Posterior vena cava (tissue), 2 donors: ENCODE measurements around the gene ALG14. TPM values are rescaled to one million over a fixed set of nuclear protein-coding genes. Genes with fewer than 3 reads are reported as not detected.
"Not testable (repeated sequence)": the region's sequence is repeated elsewhere in the genome, so short reads cannot be mapped to it uniquely, and the experiment has no call there.

Source experiments
- DNase-seq: peaks from one replicate; pipeline ENCODE4 v3.0.0-alpha.2; 2020; ENCODE audit warnings: low spot score
- intact Hi-C, 2 donors: fragments of 100-400 bp; cut with DNase I; formaldehyde crosslinking; loops; one replicate each; pipeline versions ENCODE4 v1.14.1 to v1.14.2; 2022 to 2023
- total RNA-seq, 2 donors: library from RNA; stranded (reverse); fragmentation: NEBNext Ultra II Directional; extraction: Animal tissue kit (Norgen Biotek cat#: 25700); gene quantifications; one replicate each; pipeline ENCODE4 v1.2.1, GENCODE V29; 2021
- donor health status: DM: yes; HTN: yes; CAD: no.
- donor health status: DM: yes; HTN: yes; CAD: no.

The ALG14 gene
- total RNA-seq, 2 donors from 2014 or later = 4.2 to 6.1 TPM

- DNase-seq, intact Hi-C loops: not testable (repeated sequence)
Measured at GRCh38 chr1:95092891-95093290, 20.1 kb upstream of the ALG14 start.

GRCh38 chr1:95091290-95091689, 18.5 kb upstream of the ALG14 start:
- DNase-seq, intact Hi-C loops: not testable (repeated sequence)

- intact Hi-C loops = loop anchor here in 1 of 2 donors (10.0 kb wide), 1 partner anchor 145 kb away; the partner anchor contains the start of gene RWDD3
- DNase-seq = no peak
Measured at GRCh38 chr1:95089650-95090287, 17.0 kb upstream of the ALG14 start.

GRCh38 chr1:95088303-95088702, 15.6 kb upstream of the ALG14 start:
- no peak for DNase-seq
- intact Hi-C loops = loop anchor here in 1 of 2 donors (10.0 kb wide), 1 partner anchor 146 kb away; the partner anchor contains the start of gene RWDD3

- intact Hi-C loops = loop anchor here in 1 of 2 donors (10.0 kb wide), 1 partner anchor 148 kb away; the partner anchor contains the start of gene RWDD3
- DNase-seq = no peak
Measured at GRCh38 chr1:95086949-95087533, 14.3 kb upstream of the ALG14 start.

GRCh38 chr1:95085376-95085775, 12.6 kb upstream of the ALG14 start:
- intact Hi-C loops = loop anchor here in 1 of 2 donors (10.0 kb wide), 1 partner anchor 149 kb away; the partner anchor contains the start of gene RWDD3
- no peak for DNase-seq

- no peak for DNase-seq
- intact Hi-C loops = loop anchor here in 1 of 2 donors (10.0 kb wide), 1 partner anchor 150 kb away; the partner anchor contains the start of gene RWDD3
Measured at GRCh38 chr1:95084317-95085176, 11.8 kb upstream of the ALG14 start.

- intact Hi-C loops = loop anchor here in 1 of 2 donors (10.0 kb wide), 1 partner anchor 154 kb away; the partner anchor contains the start of gene RWDD3
- no peak for DNase-seq
Measured at GRCh38 chr1:95080879-95081278, 8.1 kb upstream of the ALG14 start.

GRCh38 chr1:95080446-95080845, 7.7 kb upstream of the ALG14 start:
- intact Hi-C loops = loop anchor here in 1 of 2 donors (10.0 kb wide), 1 partner anchor 154 kb away; the partner anchor contains the start of gene RWDD3
- no peak for DNase-seq

- no peak for DNase-seq
- intact Hi-C loops = no loop called here
Measured at GRCh38 chr1:95076034-95076433, 3.3 kb upstream of the ALG14 start.

- DNase-seq = no peak
- intact Hi-C loops = no loop called here
Measured at GRCh38 chr1:95073446-95073845, 695 bp upstream of the ALG14 start.

- intact Hi-C loops = no loop called here
- no peak for DNase-seq
Measured at GRCh38 chr1:95072117-95072516, 634 bp downstream of the ALG14 start.

- intact Hi-C loops = no loop called here
- DNase-seq = no peak
Measured at GRCh38 chr1:95071539-95071938, 1.2 kb downstream of the ALG14 start.

- DNase-seq = no peak
- intact Hi-C loops = no loop called here
Measured at GRCh38 chr1:95069710-95070093, 3.0 kb downstream of the ALG14 start.

- intact Hi-C loops = no loop called here
- DNase-seq = no peak
Measured at GRCh38 chr1:95068956-95069709, 3.6 kb downstream of the ALG14 start.

- DNase-seq = no peak
- intact Hi-C loops = no loop called here
Measured at GRCh38 chr1:95067568-95067967, 5.2 kb downstream of the ALG14 start.

- intact Hi-C loops = no loop called here
- no peak for DNase-seq
Measured at GRCh38 chr1:95067062-95067461, 5.7 kb downstream of the ALG14 start.

- intact Hi-C loops = no loop called here
- no peak for DNase-seq
Measured at GRCh38 chr1:95061445-95062006, 11.2 kb downstream of the ALG14 start.

GRCh38 chr1:95058974-95059373, 13.8 kb downstream of the ALG14 start:
- intact Hi-C loops = no loop called here
- peak; percentile 80 for DNase-seq
